Smooth muscle cell (in vitro differentiated cells): ENCODE results near the gene OSBPL8. TPM values are rescaled to one million over a fixed set of nuclear protein-coding genes. Genes with fewer than 3 reads are reported as not detected.

Experiments used
- DNase-seq: peaks from one replicate; lab custom pipeline; 2025; ENCODE audit not compliant: unreplicated experiment; lab: John Stamatoyannopoulos, UW
- H2AFZ ChIP-seq: fragments of 200-600 bp; sonication (generic); 2 replicates; pipeline ENCODE4 v1.6.0; 2016; ENCODE audit warnings: antibody characterized with exemption, low read depth, mild to moderate bottlenecking
- H3F3A ChIP-seq: fragments of 200-600 bp; sonication (generic); 2 replicates; pipeline ENCODE4 v1.6.0; 2017; ENCODE audit warnings: antibody characterized with exemption, low read depth
- H3K27ac ChIP-seq: fragments of 200-600 bp; sonication (generic); 2 replicates; pipeline ENCODE4 v1.5.1; 2016; ENCODE audit warnings: low read depth, mild to moderate bottlenecking
- H3K27me3 ChIP-seq: fragments of 200-600 bp; sonication (generic); 2 replicates; pipeline ENCODE4 v1.6.1; 2016; ENCODE audit warnings: low read depth, mild to moderate bottlenecking
- H3K36me3 ChIP-seq: fragments of 200-600 bp; sonication (generic); 2 replicates; pipeline ENCODE4 v1.5.1; 2016; ENCODE audit warnings: low read depth
- H3K4me1 ChIP-seq: fragments of 200-600 bp; sonication (generic); 2 replicates; pipeline ENCODE4 v1.5.1; 2016; ENCODE audit warnings: low read depth
- H3K4me2 ChIP-seq: fragments of 200-600 bp; sonication (generic); 2 replicates; pipeline ENCODE4 v1.6.0; 2016; ENCODE audit warnings: mild to moderate bottlenecking
- H3K4me3 ChIP-seq: fragments of 200-600 bp; sonication (generic); 2 replicates; pipeline ENCODE4 v1.5.1; 2016; ENCODE audit warnings: mild to moderate bottlenecking
- H3K79me2 ChIP-seq: fragments of 200-600 bp; sonication (generic); 2 replicates; pipeline ENCODE4 v1.6.0; 2016; ENCODE audit warnings: low read depth, mild to moderate bottlenecking
- H3K9ac ChIP-seq: fragments of 200-600 bp; sonication (generic); 2 replicates; pipeline ENCODE4 v1.6.0; 2016; ENCODE audit warnings: low read depth
- H3K9me3 ChIP-seq: fragments of 200-600 bp; sonication (generic); replicated peaks from 2 replicates; pipeline ENCODE4 v1.5.1; 2016; ENCODE audit warnings: low read depth
- H4K20me1 ChIP-seq: fragments of 200-600 bp; sonication (generic); 2 replicates; pipeline ENCODE4 v1.6.0; 2016; ENCODE audit warnings: low read depth
- CTCF ChIP-seq: fragments of 200-600 bp; sonication (generic); IDR thresholded peaks from 2 replicates; pipeline ENCODE4 v1.5.1; 2017; ENCODE audit warnings: borderline replicate concordance, mild to moderate bottlenecking, antibody characterized with exemption; ENCODE audit not compliant: insufficient read depth, poor library complexity, severe bottlenecking
- WGBS: methylation state at CpG from one replicate; pipeline ENCODE4 v1.1.7; 2016; ENCODE audit warnings: low lambda C conversion rate; 5-methylcytosine and 5-hydroxymethylcytosine counted together
- polyA plus RNA-seq: library from polyadenylated mRNA; unstranded; fragments of >200 nt; fragmentation: Nextera tagmentation; extraction: Ambion mirVana; gene quantifications from 2 replicates; pipeline ENCODE4 v1.2.1, GENCODE V29; 2016
- total RNA-seq: library from RNA; depleted of rRNA; stranded (reverse); fragments of >200 nt; gene quantifications from 2 replicates; pipeline ENCODE4 v1.2.3, GENCODE V29; 2014

Gene OSBPL8, protein sequence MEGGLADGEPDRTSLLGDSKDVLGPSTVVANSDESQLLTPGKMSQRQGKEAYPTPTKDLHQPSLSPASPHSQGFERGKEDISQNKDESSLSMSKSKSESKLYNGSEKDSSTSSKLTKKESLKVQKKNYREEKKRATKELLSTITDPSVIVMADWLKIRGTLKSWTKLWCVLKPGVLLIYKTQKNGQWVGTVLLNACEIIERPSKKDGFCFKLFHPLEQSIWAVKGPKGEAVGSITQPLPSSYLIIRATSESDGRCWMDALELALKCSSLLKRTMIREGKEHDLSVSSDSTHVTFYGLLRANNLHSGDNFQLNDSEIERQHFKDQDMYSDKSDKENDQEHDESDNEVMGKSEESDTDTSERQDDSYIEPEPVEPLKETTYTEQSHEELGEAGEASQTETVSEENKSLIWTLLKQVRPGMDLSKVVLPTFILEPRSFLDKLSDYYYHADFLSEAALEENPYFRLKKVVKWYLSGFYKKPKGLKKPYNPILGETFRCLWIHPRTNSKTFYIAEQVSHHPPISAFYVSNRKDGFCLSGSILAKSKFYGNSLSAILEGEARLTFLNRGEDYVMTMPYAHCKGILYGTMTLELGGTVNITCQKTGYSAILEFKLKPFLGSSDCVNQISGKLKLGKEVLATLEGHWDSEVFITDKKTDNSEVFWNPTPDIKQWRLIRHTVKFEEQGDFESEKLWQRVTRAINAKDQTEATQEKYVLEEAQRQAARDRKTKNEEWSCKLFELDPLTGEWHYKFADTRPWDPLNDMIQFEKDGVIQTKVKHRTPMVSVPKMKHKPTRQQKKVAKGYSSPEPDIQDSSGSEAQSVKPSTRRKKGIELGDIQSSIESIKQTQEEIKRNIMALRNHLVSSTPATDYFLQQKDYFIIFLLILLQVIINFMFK
- total RNA-seq (108 and 129 TPM in 2 replicates), polyA plus RNA-seq (32.0 and 43.2 TPM in 2 replicates)

DNA sequence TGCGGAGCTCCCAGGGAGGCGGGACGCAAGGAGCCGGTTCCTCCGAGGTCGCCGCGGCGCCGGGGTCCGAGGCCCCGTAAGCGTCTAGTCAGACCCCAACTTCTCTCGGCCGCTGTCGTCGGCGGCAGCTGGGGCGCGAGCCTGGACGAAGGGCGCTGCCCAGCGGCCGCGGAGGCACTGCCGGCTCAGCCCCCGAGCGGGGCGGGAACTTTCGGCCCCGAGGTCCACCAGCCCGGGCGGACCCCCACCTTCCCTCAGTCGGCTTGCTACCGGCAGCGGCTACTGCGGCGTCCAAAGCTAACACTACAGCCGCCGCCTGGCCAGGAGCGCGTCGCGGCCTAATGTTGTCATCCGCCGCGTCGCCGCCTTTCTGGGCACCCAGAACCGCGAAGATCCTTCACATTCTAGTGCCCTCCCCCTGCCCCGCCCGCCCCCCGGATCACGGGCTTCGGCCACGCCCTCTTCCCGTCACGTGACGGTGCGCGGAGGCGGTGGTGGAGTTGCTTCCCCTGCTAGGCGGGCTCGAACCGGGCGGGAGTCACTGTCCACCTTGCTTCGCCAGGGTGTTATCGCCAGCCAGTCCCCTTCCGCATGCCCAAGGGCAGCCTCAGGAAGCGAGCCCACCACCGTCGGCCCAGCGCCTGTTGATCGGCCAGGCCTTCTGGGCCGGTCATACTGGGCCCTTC lies at the start of gene OSBPL8:
Gene OSBPL8 (minus strand): TSS at position 372 of the 686 bp plus-strand sequence. CDS start 72,220 bp downstream, outside the sequence.
- peak within 1 kb of the TSS; percentile 99 for H2AFZ ChIP-seq
- peaks cover 40% of the 10 kb centered on the region for H4K20me1 ChIP-seq
- peaks cover 45% of the 10 kb centered on the region for H3K79me2 ChIP-seq
- no peaks in the 10 kb centered on the region for H3K36me3 ChIP-seq
- H3K27ac ChIP-seq: peak within 1 kb of the TSS; percentile 90
- no peak for TF ChIP-seq CTCF
- peak within 1 kb of the TSS; percentile 97 for H3K4me2 ChIP-seq
- peaks cover 21% of the 10 kb centered on the region for H3K4me1 ChIP-seq
- no peaks in the 10 kb centered on the region for H3F3A ChIP-seq
- WGBS: under 1% methylated on average over 35 of the region's 76 CpGs
- H3K9ac ChIP-seq: peak within 1 kb of the TSS; percentile 97
- peak within 1 kb of the TSS; percentile 97 for H3K4me3 ChIP-seq
- peak; percentile 83 for DNase-seq
- H3K9me3 ChIP-seq: no peaks in the 10 kb centered on the region
- no peaks in the 10 kb centered on the region for H3K27me3 ChIP-seq

DNA sequence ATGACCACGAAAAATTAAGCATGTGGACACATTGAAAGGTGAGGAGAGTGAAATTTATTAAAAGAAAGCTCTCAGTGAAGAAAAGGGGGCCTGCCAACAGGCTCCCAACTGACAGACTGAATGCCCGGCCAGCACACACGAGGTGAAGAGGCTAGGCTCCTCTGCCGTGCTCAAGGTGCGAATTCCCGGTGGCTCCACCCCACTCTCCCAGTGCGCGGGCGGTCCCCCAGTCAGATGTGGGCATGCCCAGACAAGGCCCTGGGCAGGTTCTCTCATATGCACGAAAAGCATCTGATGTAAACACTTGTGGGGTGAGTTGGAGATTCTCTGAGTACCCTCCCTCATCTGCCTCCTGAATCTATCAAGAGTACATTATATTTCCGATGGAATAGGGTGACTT lies 48.5 kb upstream of the OSBPL8 start:
- Histone ChIP-seq H3K79me2 (no peaks in the 10 kb centered on the region), H3K36me3 (no peaks in the 10 kb centered on the region), H2AFZ (no peak overlapping the region), H3K4me2 (no peak overlapping the region), H3K27ac (no peak overlapping the region), H4K20me1 (no peaks in the 10 kb centered on the region), H3K27me3 (no peaks in the 10 kb centered on the region), H3K9me3 (no peaks in the 10 kb centered on the region), H3K9ac (no peak overlapping the region), H3K4me1 (no peaks in the 10 kb centered on the region), H3F3A (no peaks in the 10 kb centered on the region), H3K4me3 (no peak overlapping the region)
- no peak for TF ChIP-seq CTCF
- 95% methylated on average over 11 of the region's 11 CpGs for WGBS
- DNase-seq: no peak

GRCh38 chr12:76595056-76595455 lies 35.5 kb upstream of the OSBPL8 start:
- 89% methylated on average over 2 of the region's 2 CpGs for WGBS
- Histone ChIP-seq H3K27ac (no peak overlapping the region), H3K4me1 (no peaks in the 10 kb centered on the region), H3K79me2 (no peaks in the 10 kb centered on the region), H4K20me1 (no peaks in the 10 kb centered on the region), H3K9ac (no peak overlapping the region), H3K27me3 (no peaks in the 10 kb centered on the region), H3K36me3 (no peaks in the 10 kb centered on the region), H3K4me2 (no peak overlapping the region), H2AFZ (no peak overlapping the region), H3F3A (no peaks in the 10 kb centered on the region), H3K4me3 (no peak overlapping the region), H3K9me3 (no peaks in the 10 kb centered on the region)
- no peak for DNase-seq
- TF ChIP-seq CTCF: no peak
